SH-SY5Y (cell line): ENCODE results near the gene C1orf74.

Source experiments
- GATA2 ChIP-seq: IDR thresholded peaks from 2 replicates; pipeline ENCODE4 v1.6.1; 2011; ENCODE audit warnings: mild to moderate bottlenecking, low read depth, low read length
- GATA3 ChIP-seq: IDR thresholded peaks from 2 replicates; pipeline ENCODE4 v1.6.1; 2011; ENCODE audit warnings: low read depth, mild to moderate bottlenecking, low read length, moderate library complexity

- no peak for TF ChIP-seq GATA2
- no peak for TF ChIP-seq GATA3
Observed at GRCh38 chr1:209768354-209768774, 16.0 kb downstream of the C1orf74 start.
